Transverse colon (tissue), 3 donors: ENCODE data around the gene SCN9A.

Experiments
- POLR2A ChIP-seq: fragments of 450-650 bp; IDR thresholded peaks from one replicate; pipeline ENCODE4 v1.6.1; 2016; ENCODE audit warnings: antibody characterized with exemption, mild to moderate bottlenecking, moderate library complexity
- TF ChIP-seq, protein P1 (sequence below), 5 experiments: fragments of 200-600 bp in 3 of 5; fragments of 450-650 bp in 2 of 5; sonication (generic) in 3 of 5; IDR thresholded peaks; 1 replicate in 2 of 5; 2 replicates in 3 of 5; pipeline ENCODE4 v1.5.1; 2016 to 2017; ENCODE audit warnings: antibody characterized with exemption in 5 of 5, inconsistent platforms in 3 of 5, mild to moderate bottlenecking in 2 of 5, moderate library complexity in 1 of 5

DNA sequence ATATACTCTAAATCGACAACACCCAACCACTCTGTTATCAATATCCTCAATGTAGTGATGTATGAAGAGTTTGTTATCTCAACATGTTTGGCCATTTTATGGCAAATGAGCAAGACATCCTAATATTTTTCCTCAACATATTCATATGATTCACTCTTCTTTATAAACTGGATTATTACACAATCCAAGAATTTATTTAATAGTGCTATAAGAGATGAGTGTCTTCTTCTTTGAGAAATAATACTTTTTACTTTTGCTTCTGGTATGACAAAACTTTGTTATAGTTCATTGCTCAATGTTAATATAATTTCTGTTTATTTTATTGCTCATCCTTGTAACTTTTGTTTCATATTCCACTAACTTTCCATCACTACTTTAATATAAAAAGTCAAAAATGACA, 44.3 kb downstream of the SCN9A start:
- no peak for TF ChIP-seq POLR2A
- TF ChIP-seq, protein P1, sequence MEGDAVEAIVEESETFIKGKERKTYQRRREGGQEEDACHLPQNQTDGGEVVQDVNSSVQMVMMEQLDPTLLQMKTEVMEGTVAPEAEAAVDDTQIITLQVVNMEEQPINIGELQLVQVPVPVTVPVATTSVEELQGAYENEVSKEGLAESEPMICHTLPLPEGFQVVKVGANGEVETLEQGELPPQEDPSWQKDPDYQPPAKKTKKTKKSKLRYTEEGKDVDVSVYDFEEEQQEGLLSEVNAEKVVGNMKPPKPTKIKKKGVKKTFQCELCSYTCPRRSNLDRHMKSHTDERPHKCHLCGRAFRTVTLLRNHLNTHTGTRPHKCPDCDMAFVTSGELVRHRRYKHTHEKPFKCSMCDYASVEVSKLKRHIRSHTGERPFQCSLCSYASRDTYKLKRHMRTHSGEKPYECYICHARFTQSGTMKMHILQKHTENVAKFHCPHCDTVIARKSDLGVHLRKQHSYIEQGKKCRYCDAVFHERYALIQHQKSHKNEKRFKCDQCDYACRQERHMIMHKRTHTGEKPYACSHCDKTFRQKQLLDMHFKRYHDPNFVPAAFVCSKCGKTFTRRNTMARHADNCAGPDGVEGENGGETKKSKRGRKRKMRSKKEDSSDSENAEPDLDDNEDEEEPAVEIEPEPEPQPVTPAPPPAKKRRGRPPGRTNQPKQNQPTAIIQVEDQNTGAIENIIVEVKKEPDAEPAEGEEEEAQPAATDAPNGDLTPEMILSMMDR (IDR thresholded peaks at IDR 0.05) = no peak
